Mesenchymal stem cell (in vitro differentiated cells and primary cell): ENCODE results near the gene P2RX5.

Source experiments
- DNase-seq: peaks from one replicate; pipeline ENCODE4 v3.0.0-alpha.2; 2013
- H2AFZ ChIP-seq: one replicate; pipeline ENCODE4 v1.6.1; 2013; ENCODE audit warnings: low read depth, mild to moderate bottlenecking, control low read depth, inconsistent platforms, low read length, moderate library complexity
- H2AK5ac ChIP-seq: 2 replicates; pipeline ENCODE4 v1.6.1; 2013; ENCODE audit warnings: low read length, moderate library complexity, mild to moderate bottlenecking, inconsistent platforms; ENCODE audit not compliant: severe bottlenecking
- H2BK120ac ChIP-seq: one replicate; pipeline ENCODE4 v1.6.1; 2013; ENCODE audit warnings: low read depth, mild to moderate bottlenecking, inconsistent platforms, low read length, moderate library complexity
- H2BK12ac ChIP-seq, 2 experiments: one replicate each; pipeline ENCODE4 v1.6.1; 2013; ENCODE audit warnings: inconsistent platforms in 2 of 2, low read length in 2 of 2, mild to moderate bottlenecking in 2 of 2, moderate library complexity in 2 of 2, control low read depth in 1 of 2
- H2BK15ac ChIP-seq: one replicate; pipeline ENCODE4 v1.6.1; 2013; ENCODE audit warnings: mild to moderate bottlenecking, low read depth, inconsistent platforms; ENCODE audit not compliant: poor library complexity, severe bottlenecking
- H2BK5ac ChIP-seq: 2 replicates; pipeline ENCODE4 v1.6.1; 2013; ENCODE audit warnings: low read depth, mild to moderate bottlenecking, low read length, control low read depth, inconsistent platforms; ENCODE audit not compliant: poor library complexity, severe bottlenecking
- H3K14ac ChIP-seq, 2 experiments: one replicate each; pipeline ENCODE4 v1.6.1; 2013; ENCODE audit warnings: inconsistent platforms in 2 of 2, low read length in 2 of 2, control low read depth in 1 of 2, mild to moderate bottlenecking in 1 of 2, moderate library complexity in 1 of 2
- H3K18ac ChIP-seq, 2 experiments: one replicate each; pipeline ENCODE4 v1.6.1; 2013; ENCODE audit warnings: inconsistent platforms in 2 of 2, low read length in 2 of 2, control low read depth in 1 of 2, low read depth in 1 of 2, mild to moderate bottlenecking in 1 of 2
- H3K23ac ChIP-seq, 2 experiments: one replicate each; pipeline ENCODE4 v1.6.1; 2013; ENCODE audit warnings: inconsistent platforms in 2 of 2, low read length in 2 of 2, mild to moderate bottlenecking in 2 of 2, moderate library complexity in 2 of 2, control low read depth in 1 of 2
- H3K27ac ChIP-seq: 2 replicates; pipeline ENCODE4 v1.5.1; 2013; ENCODE audit warnings: mild to moderate bottlenecking, moderate library complexity, low read length, control low read depth, inconsistent platforms; ENCODE audit not compliant: poor library complexity, severe bottlenecking
- H3K27me3 ChIP-seq, 2 experiments: 2 replicates each; pipeline versions ENCODE4 v1.6.1 to v1.7.0; 2013; ENCODE audit warnings: low read length in 2 of 2, mild to moderate bottlenecking in 2 of 2, moderate library complexity in 2 of 2, control low read depth in 1 of 2, inconsistent platforms in 1 of 2; ENCODE audit not compliant: control insufficient read depth in 1 of 2, insufficient read depth in 1 of 2
- H3K36me3 ChIP-seq, 2 experiments: 2 replicates each; pipeline versions ENCODE4 v1.6.1 to v1.7.0; 2013; ENCODE audit warnings: low read length in 2 of 2, control low read depth in 1 of 2, inconsistent platforms in 1 of 2, low read depth in 1 of 2, mild to moderate bottlenecking in 1 of 2; ENCODE audit not compliant: insufficient read depth in 2 of 2, control insufficient read depth in 1 of 2
- H3K4ac ChIP-seq, 2 experiments: one replicate each; pipeline ENCODE4 v1.6.1; 2013; ENCODE audit warnings: inconsistent platforms in 2 of 2, low read length in 2 of 2, mild to moderate bottlenecking in 2 of 2, moderate library complexity in 2 of 2, control low read depth in 1 of 2, low read depth in 1 of 2
- H3K4me1 ChIP-seq: 2 replicates; pipeline ENCODE4 v1.6.1; 2013; ENCODE audit warnings: low read depth, low read length, control low read depth; ENCODE audit not compliant: control insufficient read depth, insufficient read depth
- H3K4me2 ChIP-seq: 2 replicates; pipeline ENCODE4 v1.6.1; 2013; ENCODE audit warnings: low read length, mild to moderate bottlenecking, inconsistent platforms; ENCODE audit not compliant: poor library complexity, severe bottlenecking
- H3K4me3 ChIP-seq, 2 experiments: 2 replicates each; pipeline versions ENCODE4 v1.5.1 to v1.7.0; 2013; ENCODE audit warnings: low read length in 2 of 2, mild to moderate bottlenecking in 2 of 2, control low read depth in 1 of 2, low read depth in 1 of 2; ENCODE audit not compliant: insufficient read depth in 1 of 2
- H3K79me1 ChIP-seq: replicated peaks from 2 replicates; pipeline ENCODE4 v1.6.1; 2013; ENCODE audit warnings: mild to moderate bottlenecking, control low read depth, low read length, inconsistent platforms; ENCODE audit not compliant: poor library complexity, severe bottlenecking
- H3K9ac ChIP-seq: 2 replicates; pipeline ENCODE4 v1.7.0; 2013; ENCODE audit warnings: mild to moderate bottlenecking, low read length, moderate library complexity
- H3K9me3 ChIP-seq: 2 replicates; pipeline ENCODE4 v1.7.0; 2013; ENCODE audit warnings: mild to moderate bottlenecking, low read length; ENCODE audit not compliant: control insufficient read depth
- H4K8ac ChIP-seq: one replicate; pipeline ENCODE4 v1.6.1; 2013; ENCODE audit warnings: inconsistent platforms, mild to moderate bottlenecking, low read length, moderate library complexity
- H4K91ac ChIP-seq: one replicate; pipeline ENCODE4 v1.6.1; 2013; ENCODE audit warnings: mild to moderate bottlenecking, low read length, inconsistent platforms
- WGBS: methylation state at CpG from one replicate; pipeline ENCODE4 v1.1.7; 2013; ENCODE audit warnings: mixed read lengths; 5-methylcytosine and 5-hydroxymethylcytosine counted together

Gene P2RX5

GRCh38 chr17:3663102-3664011 is 32.6 kb downstream of the P2RX5 start:
- WGBS, result 92% methylated on average over 33 of the region's 33 CpGs
- Histone ChIP-seq H3K18ac (no peak overlapping the region), H3K4me2 (no peak overlapping the region), H3K79me1 (peaks cover 19% of the 10 kb centered on the region), H3K9ac (no peak overlapping the region), H3K9me3 (no peaks in the 10 kb centered on the region), H3K23ac (no peak overlapping the region), H3K4me3 (no peak overlapping the region), H3K27me3 (no peaks in the 10 kb centered on the region), H3K4ac (no peak overlapping the region), H2AFZ (no peak overlapping the region), H2BK12ac (no peak overlapping the region), H2AK5ac (no peak overlapping the region), H3K36me3 (peaks cover 58 to 63% of the 10 kb centered on the region in 2 experiments), H3K4me1 (peaks cover 52% of the 10 kb centered on the region), H4K91ac (no peak overlapping the region), H3K27ac (no peak overlapping the region), H2BK5ac (no peak overlapping the region), H2BK120ac (no peak overlapping the region), H2BK15ac (no peak overlapping the region), H3K14ac (no peak overlapping the region), H4K8ac (no peak overlapping the region)
- DNase-seq, result no peak

- Histone ChIP-seq H3K27me3 (no peaks in the 10 kb centered on the region), H3K4me2 (no peak overlapping the region), H3K4ac (peak overlapping the region in 1 of 2 experiments; percentile 27), H3K9ac (peak overlapping the region; percentile 79), H2BK12ac (peak overlapping the region in 1 of 2 experiments; percentile 15), H4K91ac (no peak overlapping the region), H3K79me1 (peaks cover 19% of the 10 kb centered on the region), H4K8ac (peak overlapping the region; percentile 12), H2AK5ac (peak overlapping the region; percentile 74), H3K27ac (peak overlapping the region; percentile 63), H3K23ac (no peak overlapping the region), H3K36me3 (peaks cover 59 to 61% of the 10 kb centered on the region in 2 experiments), H3K18ac (peak overlapping the region in 1 of 2 experiments; percentile 19), H2BK120ac (no peak overlapping the region), H3K14ac (no peak overlapping the region), H3K4me1 (peaks cover 49% of the 10 kb centered on the region), H3K4me3 (no peak overlapping the region), H2BK15ac (no peak overlapping the region), H2AFZ (no peak overlapping the region), H3K9me3 (no peaks in the 10 kb centered on the region), H2BK5ac (no peak overlapping the region)
- WGBS, result 98% methylated on average over 23 of the region's 23 CpGs
- DNase-seq, result no peak
Observed at GRCh38 chr17:3660311-3660891, 35.6 kb downstream of the P2RX5 start.

- H3K4me3 ChIP-seq, result peak overlapping the region in 1 of 2 experiments; percentile 37
- no peaks in the 10 kb centered on the region for H3K27me3 ChIP-seq
- H3K4ac ChIP-seq, result peak overlapping the region; percentile 1 to 17
- H2BK12ac ChIP-seq, result peak overlapping the region in 1 of 2 experiments; percentile 45
- H2AK5ac ChIP-seq, result peak overlapping the region; percentile 17
- DNase-seq, result peak; percentile 77
- H2BK5ac ChIP-seq, result no peak overlapping the region
- H3K79me1 ChIP-seq, result peaks cover 16% of the 10 kb centered on the region
- H3K4me1 ChIP-seq, result peaks cover 47% of the 10 kb centered on the region
- H3K4me2 ChIP-seq, result no peak overlapping the region
- H2AFZ ChIP-seq, result no peak overlapping the region
- H2BK120ac ChIP-seq, result no peak overlapping the region
- no peaks in the 10 kb centered on the region for H3K9me3 ChIP-seq
- peak overlapping the region; percentile 86 for H4K91ac ChIP-seq
- H3K18ac ChIP-seq, result peak overlapping the region; percentile 35 to 54
- H3K36me3 ChIP-seq, result peaks cover 57 to 59% of the 10 kb centered on the region in 2 experiments
- peak overlapping the region in 1 of 2 experiments; percentile 35 for H3K14ac ChIP-seq
- H3K9ac ChIP-seq, result peak overlapping the region; percentile 79
- peak overlapping the region; percentile 74 for H3K27ac ChIP-seq
- WGBS, result 66% methylated on average over 19 of the region's 22 CpGs
- H2BK15ac ChIP-seq, result peak overlapping the region; percentile 52
- no peak overlapping the region for H3K23ac ChIP-seq
- peak overlapping the region; percentile 45 for H4K8ac ChIP-seq
Observed at GRCh38 chr17:3659541-3660111, 36.3 kb downstream of the P2RX5 start.
